HEK293 (cell line): ENCODE measurements around the gene ZFYVE28.

Experiments
- CTCF ChIA-PET: fragments of 350-600 bp; formaldehyde crosslinking; extraction: SDS; loops from one replicate; lab custom pipeline; 2021; ENCODE audit warnings: antibody characterized with exemption; lab: Yijun Ruan, JAX
- POLR2A ChIA-PET: fragments of 300-600 bp; formaldehyde crosslinking; extraction: SDS; loops from one replicate; lab custom pipeline; 2020; ENCODE audit warnings: antibody characterized with exemption, inconsistent platforms; lab: Yijun Ruan, JAX
- H3K27ac ChIP-seq: fragments of 200-500 bp; sonication (Bioruptor generic); 2 replicates; pipeline ENCODE4 v1.5.1; 2014; ENCODE audit warnings: low read depth, low read length, control low read depth, inconsistent platforms; ENCODE audit errors: extremely low read depth
- H3K36me3 ChIP-seq, 2 experiments: fragments of 200-500 bp in 1 of 2; sonication (Bioruptor generic) in 1 of 2; 1 replicate in 1 of 2; 2 replicates in 1 of 2; pipeline ENCODE4 v1.5.1; 2014 to 2017; ENCODE audit warnings: inconsistent platforms in 2 of 2, low read length in 2 of 2; ENCODE audit not compliant: control insufficient read depth in 2 of 2, insufficient read depth in 1 of 2
- H3K4me1 ChIP-seq: fragments of 200-500 bp; sonication (Bioruptor generic); 2 replicates; pipeline ENCODE4 v1.5.1; 2014; ENCODE audit warnings: mild to moderate bottlenecking, low read length, inconsistent platforms; ENCODE audit not compliant: control insufficient read depth, insufficient read depth
- H3K4me3 ChIP-seq: 2 replicates; pipeline ENCODE4 v1.5.1; 2011; ENCODE audit warnings: low read depth, mild to moderate bottlenecking, control low read depth, low read length, moderate library complexity
- H3K9me3 ChIP-seq: fragments of 200-500 bp; sonication (Bioruptor generic); 2 replicates; pipeline ENCODE4 v1.5.1; 2014; ENCODE audit warnings: low read depth, low read length, inconsistent platforms; ENCODE audit not compliant: control insufficient read depth, insufficient read depth
- GLI4 ChIP-seq: fragments of 450-650 bp; formaldehyde crosslinking; IDR thresholded peaks from 2 replicates; pipeline ENCODE4 v1.5.1; 2016; ENCODE audit warnings: missing biosample characterization, missing genetic modification characterization
- MZF1 ChIP-seq: fragments of 450-650 bp; formaldehyde crosslinking; IDR thresholded peaks from 2 replicates; pipeline ENCODE4 v1.5.1; 2017; ENCODE audit warnings: missing biosample characterization, missing genetic modification characterization, borderline replicate concordance
- PRDM4 ChIP-seq: fragments of 450-650 bp; formaldehyde crosslinking; IDR thresholded peaks from 2 replicates; pipeline ENCODE4 v1.5.1; 2017; ENCODE audit warnings: missing biosample characterization, missing genetic modification characterization
- PRDM6 ChIP-seq: fragments of 450-650 bp; formaldehyde crosslinking; IDR thresholded peaks from 2 replicates; pipeline ENCODE4 v1.5.1; 2017; ENCODE audit warnings: missing biosample characterization, missing genetic modification characterization
- SP2 ChIP-seq: fragments of 450-650 bp; formaldehyde crosslinking; IDR thresholded peaks from 2 replicates; pipeline ENCODE4 v1.5.1; 2016; ENCODE audit warnings: missing biosample characterization, missing genetic modification characterization
- ZBTB11 ChIP-seq: fragments of 450-650 bp; formaldehyde crosslinking; conservative IDR thresholded peaks from 2 replicates; pipeline ENCODE4 v1.5.1; 2016; ENCODE audit warnings: low read depth, missing biosample characterization, missing genetic modification characterization
- ZBTB49 ChIP-seq: fragments of 450-650 bp; formaldehyde crosslinking; IDR thresholded peaks from 2 replicates; pipeline ENCODE4 v1.5.1; 2016; ENCODE audit warnings: missing biosample characterization, missing genetic modification characterization, low read depth
- ZEB2 ChIP-seq: fragments of 450-650 bp; formaldehyde crosslinking; IDR thresholded peaks from 2 replicates; pipeline ENCODE4 v1.5.1; 2016; ENCODE audit warnings: missing biosample characterization, missing genetic modification characterization
- ZNF174 ChIP-seq: fragments of 450-650 bp; formaldehyde crosslinking; IDR thresholded peaks from 2 replicates; pipeline ENCODE4 v1.5.0; 2017; ENCODE audit warnings: missing biosample characterization, mild to moderate bottlenecking, missing genetic modification characterization
- ZNF248 ChIP-seq: fragments of 450-650 bp; formaldehyde crosslinking; IDR thresholded peaks from 2 replicates; pipeline ENCODE4 v1.5.1; 2017; ENCODE audit warnings: missing biosample characterization, missing genetic modification characterization
- ZNF302 ChIP-seq: fragments of 450-650 bp; formaldehyde crosslinking; IDR thresholded peaks from 2 replicates; pipeline ENCODE4 v1.5.1; 2016; ENCODE audit warnings: missing biosample characterization, missing genetic modification characterization, low read depth
- ZNF362 ChIP-seq: fragments of 450-650 bp; formaldehyde crosslinking; IDR thresholded peaks from 2 replicates; pipeline ENCODE4 v1.5.1; 2016; ENCODE audit warnings: missing biosample characterization, missing genetic modification characterization
- ZNF423 ChIP-seq: fragments of 450-650 bp; formaldehyde crosslinking; IDR thresholded peaks from 2 replicates; pipeline ENCODE4 v1.5.1; 2016; ENCODE audit warnings: missing biosample characterization, missing genetic modification characterization
- ZNF518A ChIP-seq: fragments of 450-650 bp; formaldehyde crosslinking; conservative IDR thresholded peaks from 2 replicates; pipeline ENCODE4 v1.5.1; 2016; ENCODE audit warnings: low read depth, missing biosample characterization, missing genetic modification characterization
- ZNF600 ChIP-seq: fragments of 450-650 bp; formaldehyde crosslinking; IDR thresholded peaks from 2 replicates; pipeline ENCODE4 v1.5.1; 2016; ENCODE audit warnings: missing biosample characterization, missing genetic modification characterization
- ZNF626 ChIP-seq: fragments of 450-650 bp; sonication (Bioruptor Pico); formaldehyde crosslinking; IDR thresholded peaks from 2 replicates; pipeline ENCODE4 v1.5.1; 2018; ENCODE audit warnings: missing biosample characterization, missing genetic modification characterization, inconsistent platforms
- ZNF654 ChIP-seq: fragments of 450-650 bp; formaldehyde crosslinking; IDR thresholded peaks from 2 replicates; pipeline ENCODE4 v1.5.1; 2016; ENCODE audit warnings: low read depth, missing biosample characterization, missing genetic modification characterization

Gene ZFYVE28

GRCh38 chr4:2272026-2272827 lies 146.2 kb downstream of the ZFYVE28 start:
- Histone ChIP-seq H3K4me1 (no peaks in the 10 kb centered on the region), H3K27ac (no peak overlapping the region), H3K36me3 (no peaks in the 10 kb centered on the region), H3K9me3 (no peaks in the 10 kb centered on the region), H3K4me3 (no peak overlapping the region)
- POLR2A ChIA-PET = no interaction called here
- CTCF ChIA-PET = no interaction called here
- TF ChIP-seq ZBTB11 (tag by site-specific recombination) (no peak), ZNF248 (tag by site-specific recombination) (no peak), MZF1 (tag by site-specific recombination) (no peak), PRDM6 (tag by site-specific recombination) (no peak), ZNF302 (tag by site-specific recombination) (no peak), ZNF600 (tag by site-specific recombination) (no peak), GLI4 (tag by site-specific recombination) (no peak), ZBTB49 (no peak), ZNF174 (no peak), ZNF654 (tag by site-specific recombination) (no peak), ZNF362 (tag by site-specific recombination) (no peak), ZNF626 (tag by site-specific recombination) (no peak), PRDM4 (no peak), ZNF423 (tag by site-specific recombination) (no peak), SP2 (tag by site-specific recombination) (no peak), ZEB2 (tag by site-specific recombination) (no peak), ZNF518A (tag by site-specific recombination) (no peak)
- TF ChIP-seq, all 188 proteins: peak for 0
